AG09319 (cell line): ENCODE measurements around the gene BAHD1.

Experiments used
- DNase-seq: peaks from one replicate; pipeline ENCODE4 v3.0.0-alpha.2; 2010; ENCODE audit warnings: low read depth; ENCODE audit errors: extremely low read depth
- TF ChIP-seq, protein P1 (sequence below): IDR thresholded peaks from 2 replicates; pipeline ENCODE4 v1.5.1; 2011; ENCODE audit warnings: low read depth, mild to moderate bottlenecking, inconsistent platforms, low read length, moderate library complexity

The BAHD1 gene

GRCh38 chr15:40495516-40495915, 54.8 kb downstream of the BAHD1 start:
- TF ChIP-seq, protein P1, sequence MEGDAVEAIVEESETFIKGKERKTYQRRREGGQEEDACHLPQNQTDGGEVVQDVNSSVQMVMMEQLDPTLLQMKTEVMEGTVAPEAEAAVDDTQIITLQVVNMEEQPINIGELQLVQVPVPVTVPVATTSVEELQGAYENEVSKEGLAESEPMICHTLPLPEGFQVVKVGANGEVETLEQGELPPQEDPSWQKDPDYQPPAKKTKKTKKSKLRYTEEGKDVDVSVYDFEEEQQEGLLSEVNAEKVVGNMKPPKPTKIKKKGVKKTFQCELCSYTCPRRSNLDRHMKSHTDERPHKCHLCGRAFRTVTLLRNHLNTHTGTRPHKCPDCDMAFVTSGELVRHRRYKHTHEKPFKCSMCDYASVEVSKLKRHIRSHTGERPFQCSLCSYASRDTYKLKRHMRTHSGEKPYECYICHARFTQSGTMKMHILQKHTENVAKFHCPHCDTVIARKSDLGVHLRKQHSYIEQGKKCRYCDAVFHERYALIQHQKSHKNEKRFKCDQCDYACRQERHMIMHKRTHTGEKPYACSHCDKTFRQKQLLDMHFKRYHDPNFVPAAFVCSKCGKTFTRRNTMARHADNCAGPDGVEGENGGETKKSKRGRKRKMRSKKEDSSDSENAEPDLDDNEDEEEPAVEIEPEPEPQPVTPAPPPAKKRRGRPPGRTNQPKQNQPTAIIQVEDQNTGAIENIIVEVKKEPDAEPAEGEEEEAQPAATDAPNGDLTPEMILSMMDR = no peak
- DNase-seq = no peak

DNA sequence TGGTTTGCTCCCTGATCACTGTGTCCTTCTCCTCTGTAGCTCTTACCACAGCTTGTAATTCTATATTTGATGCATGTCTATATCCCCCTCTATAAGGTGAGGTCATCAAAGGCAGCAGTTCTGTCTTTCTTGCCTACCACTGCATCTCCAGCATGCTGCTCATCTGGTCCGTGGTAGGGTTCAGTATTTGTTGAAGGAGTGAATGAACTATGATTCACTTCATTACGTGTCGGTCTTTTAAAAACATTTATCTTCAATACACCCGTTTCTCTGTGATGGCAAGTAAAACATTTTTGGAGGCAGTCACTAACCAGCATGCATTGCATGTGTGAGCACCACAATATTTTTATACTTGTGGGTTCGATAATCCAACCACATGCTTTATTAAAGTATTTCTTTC, 57.7 kb downstream of the BAHD1 start:
- TF ChIP-seq, protein P1 = no peak
- no peak for DNase-seq

- DNase-seq = no peak
- TF ChIP-seq, protein P1 = no peak
Observed at GRCh38 chr15:40498891-40499290, 58.1 kb downstream of the BAHD1 start.

- TF ChIP-seq, protein P1 = no peak
- no peak for DNase-seq
Observed at GRCh38 chr15:40499931-40500330, 59.2 kb downstream of the BAHD1 start.

GRCh38 chr15:40500568-40501330, 60.0 kb downstream of the BAHD1 start:
- TF ChIP-seq, protein P1 = no peak
- DNase-seq = no peak

GRCh38 chr15:40501487-40501886, 60.7 kb downstream of the BAHD1 start:
- TF ChIP-seq, protein P1 = no peak
- DNase-seq = no peak

- TF ChIP-seq, protein P1 = peak; percentile 81
- peak; percentile 32 for DNase-seq
Observed at GRCh38 chr15:40506964-40507571, 66.3 kb downstream of the BAHD1 start.
